AG10803 (cell line): ENCODE measurements around the gene LRP1B.

Experiments used
- DNase-seq: peaks from one replicate; pipeline ENCODE4 v3.0.0; 2010; ENCODE audit warnings: low read depth
- H3K4me3 ChIP-seq: 2 replicates; pipeline ENCODE4 v1.5.1; 2011; ENCODE audit warnings: mild to moderate bottlenecking, low read length, control low read depth
- CTCF ChIP-seq: conservative IDR thresholded peaks from 2 replicates; pipeline ENCODE4 v1.5.1; 2011; ENCODE audit warnings: mild to moderate bottlenecking, low read length, control low read depth, inconsistent platforms

Gene LRP1B

GRCh38 chr2:140200307-140200706 is 1930.5 kb downstream of the LRP1B start:
- TF ChIP-seq CTCF: no peak
- DNase-seq: no peak
- H3K4me3 ChIP-seq: no peak overlapping the region

GRCh38 chr2:140199312-140199711 is 1931.5 kb downstream of the LRP1B start:
- H3K4me3 ChIP-seq: no peak overlapping the region
- TF ChIP-seq CTCF: no peak
- DNase-seq: no peak

- no peak overlapping the region for H3K4me3 ChIP-seq
- no peak for TF ChIP-seq CTCF
- DNase-seq: no peak
These were observed 1943.7 kb downstream of the LRP1B start for GRCh38 chr2:140187086-140187485.

- no peak for DNase-seq
- no peak overlapping the region for H3K4me3 ChIP-seq
- no peak for TF ChIP-seq CTCF
These were observed 1944.5 kb downstream of the LRP1B start for GRCh38 chr2:140186313-140186712.

- TF ChIP-seq CTCF: no peak
- H3K4me3 ChIP-seq: no peak overlapping the region
- DNase-seq: no peak
These were observed 1945.7 kb downstream of the LRP1B start for GRCh38 chr2:140185076-140185475.

GRCh38 chr2:140183056-140183765 is 1947.6 kb downstream of the LRP1B start:
- no peak for DNase-seq
- no peak for TF ChIP-seq CTCF
- H3K4me3 ChIP-seq: no peak overlapping the region
